Liver (tissue), 9 donors: ENCODE data around the gene HOXD1. TPM values are rescaled to one million over a fixed set of nuclear protein-coding genes. Genes with fewer than 3 reads are reported as not detected.

Experiments
- DNase-seq: peaks from one replicate; pipeline ENCODE4 v3.0.0-alpha.2; 2017; ENCODE audit warnings: low spot score
- H3K27ac ChIP-seq, 2 donors: one replicate each; pipeline ENCODE4 v1.7.0; 2013; ENCODE audit warnings: inconsistent platforms in 2 of 2, low read length in 2 of 2, control low read depth in 1 of 2, low read depth in 1 of 2, mild to moderate bottlenecking in 1 of 2
- H3K27me3 ChIP-seq, 4 donors: one replicate each; pipeline versions ENCODE4 v1.6.1 to v1.7.0; 2013; ENCODE audit warnings: low read length in 3 of 4, inconsistent platforms in 1 of 4, mild to moderate bottlenecking in 1 of 4, moderate library complexity in 1 of 4; ENCODE audit not compliant: control insufficient read depth in 4 of 4, insufficient read depth in 4 of 4
- H3K36me3 ChIP-seq, 4 donors: one replicate each; pipeline versions ENCODE4 v1.6.1 to v1.7.0; 2013; ENCODE audit warnings: low read length in 3 of 4, mild to moderate bottlenecking in 3 of 4, low read depth in 1 of 4, moderate library complexity in 1 of 4; ENCODE audit not compliant: control insufficient read depth in 4 of 4, insufficient read depth in 3 of 4
- H3K4me1 ChIP-seq, 4 donors: one replicate each; pipeline versions ENCODE4 v1.6.1 to v1.7.0; 2013; ENCODE audit warnings: low read length in 3 of 4, mild to moderate bottlenecking in 3 of 4, moderate library complexity in 1 of 4; ENCODE audit not compliant: control insufficient read depth in 4 of 4, insufficient read depth in 4 of 4
- H3K4me3 ChIP-seq, 3 donors: one replicate each; pipeline versions ENCODE4 v1.6.1 to v1.7.0; 2013; ENCODE audit warnings: low read length in 3 of 3, control low read depth in 1 of 3, low read depth in 1 of 3, mild to moderate bottlenecking in 1 of 3
- H3K9ac ChIP-seq, 2 donors: one replicate each; pipeline ENCODE4 v1.7.0; 2013; ENCODE audit warnings: low read length in 2 of 2, mild to moderate bottlenecking in 2 of 2, moderate library complexity in 2 of 2, control low read depth in 1 of 2, low read depth in 1 of 2
- H3K9me3 ChIP-seq, 4 donors: one replicate each; pipeline versions ENCODE4 v1.6.1 to v1.7.0; 2013; ENCODE audit warnings: low read length in 3 of 4; ENCODE audit not compliant: control insufficient read depth in 4 of 4
- ATF3 ChIP-seq: IDR thresholded peaks from 2 replicates; pipeline ENCODE4 v1.6.1; 2016; ENCODE audit warnings: antibody characterized with exemption
- EGR1 ChIP-seq, 2 donors: IDR thresholded peaks; 2 replicates each; pipeline ENCODE4 v1.6.1; 2016 to 2018; ENCODE audit warnings: antibody characterized with exemption in 2 of 2, low read depth in 2 of 2
- FOXA1 ChIP-seq: IDR thresholded peaks from 2 replicates; pipeline ENCODE4 v1.6.1; 2016; ENCODE audit warnings: antibody characterized with exemption
- FOXA2 ChIP-seq: IDR thresholded peaks from 2 replicates; pipeline ENCODE4 v1.6.1; 2016; ENCODE audit warnings: antibody characterized with exemption
- GABPA ChIP-seq, 2 donors: IDR thresholded peaks in 1 of 2; conservative IDR thresholded peaks in 1 of 2; 2 replicates each; pipeline ENCODE4 v1.6.1; 2016; ENCODE audit warnings: antibody characterized with exemption in 2 of 2, mild to moderate bottlenecking in 1 of 2, moderate library complexity in 1 of 2
- HNF4G ChIP-seq: IDR thresholded peaks from 2 replicates; pipeline ENCODE4 v1.6.1; 2016; ENCODE audit warnings: antibody characterized with exemption
- JUND ChIP-seq, 2 donors: IDR thresholded peaks; 2 replicates each; pipeline ENCODE4 v1.6.1; 2016; ENCODE audit warnings: antibody characterized with exemption in 2 of 2
- NR2F2 ChIP-seq: IDR thresholded peaks from 2 replicates; pipeline ENCODE4 v1.6.1; 2016; ENCODE audit warnings: antibody characterized with exemption
- RXRA ChIP-seq, 2 donors: IDR thresholded peaks; 2 replicates each; pipeline ENCODE4 v1.6.1; 2017 to 2018; ENCODE audit warnings: antibody characterized with exemption in 2 of 2, mild to moderate bottlenecking in 1 of 2
- SP1 ChIP-seq: IDR thresholded peaks from 2 replicates; pipeline ENCODE4 v1.6.1; 2018; ENCODE audit warnings: antibody characterized with exemption, mild to moderate bottlenecking
- YY1 ChIP-seq: IDR thresholded peaks from 2 replicates; pipeline ENCODE4 v1.6.1; 2016; ENCODE audit warnings: antibody characterized with exemption, mild to moderate bottlenecking
- WGBS: extraction: QIAGEN DNeasy Blood & Tissue Kit; methylation state at CpG from one replicate; pipeline ENCODE4 v1.1.7; 2013; 5-methylcytosine and 5-hydroxymethylcytosine counted together
- polyA plus RNA-seq, 2 donors: library from polyadenylated mRNA; stranded (reverse) in 1 of 2; unstranded in 1 of 2; fragments of 200-250 nt in 1 of 2; fragments of >200 nt in 1 of 2; fragmentation: Nextera tagmentation in 1 of 2; extraction: Ambion mirVana in 1 of 2; gene quantifications; one replicate each; pipeline versions ENCODE4 v1.2.1 to v1.2.3, GENCODE V29; 2013 to 2015
- total RNA-seq, 2 donors: library from RNA; depleted of rRNA; stranded (reverse); fragments of >200 nt; gene quantifications; one replicate each; pipeline ENCODE4 v1.2.3, GENCODE V29; 2014
- TF ChIP-seq, protein P1 (sequence below): IDR thresholded peaks from 2 replicates; pipeline ENCODE4 v1.6.1; 2016; ENCODE audit warnings: antibody characterized with exemption
- donor health status: healthy.
- donor health status: healthy.
- donor health status: healthy.
- donor health status: healthy.
- donor health status: healthy.

Gene HOXD1
- total and polyA plus RNA-seq, 4 donors, result not detected

- TF ChIP-seq, protein P1, sequence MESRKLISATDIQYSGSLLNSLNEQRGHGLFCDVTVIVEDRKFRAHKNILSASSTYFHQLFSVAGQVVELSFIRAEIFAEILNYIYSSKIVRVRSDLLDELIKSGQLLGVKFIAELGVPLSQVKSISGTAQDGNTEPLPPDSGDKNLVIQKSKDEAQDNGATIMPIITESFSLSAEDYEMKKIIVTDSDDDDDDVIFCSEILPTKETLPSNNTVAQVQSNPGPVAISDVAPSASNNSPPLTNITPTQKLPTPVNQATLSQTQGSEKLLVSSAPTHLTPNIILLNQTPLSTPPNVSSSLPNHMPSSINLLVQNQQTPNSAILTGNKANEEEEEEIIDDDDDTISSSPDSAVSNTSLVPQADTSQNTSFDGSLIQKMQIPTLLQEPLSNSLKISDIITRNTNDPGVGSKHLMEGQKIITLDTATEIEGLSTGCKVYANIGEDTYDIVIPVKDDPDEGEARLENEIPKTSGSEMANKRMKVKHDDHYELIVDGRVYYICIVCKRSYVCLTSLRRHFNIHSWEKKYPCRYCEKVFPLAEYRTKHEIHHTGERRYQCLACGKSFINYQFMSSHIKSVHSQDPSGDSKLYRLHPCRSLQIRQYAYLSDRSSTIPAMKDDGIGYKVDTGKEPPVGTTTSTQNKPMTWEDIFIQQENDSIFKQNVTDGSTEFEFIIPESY, result no peak
- TF ChIP-seq RXRA (IDR thresholded peaks at IDR 0.05), result no peak
- TF ChIP-seq FOXA1, result no peak
- TF ChIP-seq EGR1 (IDR thresholded peaks at IDR 0.05; ENCODE audit: low read depth in 2 of 2), result no peak
- TF ChIP-seq ATF3, result no peak
- TF ChIP-seq YY1, result no peak
- no peak for TF ChIP-seq GABPA (IDR thresholded peaks at IDR 0.05 in 1 of 2, conservative IDR thresholded peaks at IDR 0.05 in 1 of 2)
These were observed 23.7 kb upstream of the HOXD1 start (continued) for GRCh38 chr2:176164611-176165369.

GRCh38 chr2:176165370-176166050 is 23.0 kb upstream of the HOXD1 start:
- TF ChIP-seq NR2F2, result no peak
- no peak for TF ChIP-seq SP1
- no peak for DNase-seq
- H3K27ac ChIP-seq, result no peak overlapping the region
- no peak overlapping the region for H3K9ac ChIP-seq
- H3K4me1 ChIP-seq, result peaks cover 0 to 13% (median under 1%) of the 10 kb centered on the region in 4 donors
- 11% methylated on average over 26 of the region's 26 CpGs for WGBS
- H3K9me3 ChIP-seq, result peaks cover 0 to 7% (median 0%) of the 10 kb centered on the region in 4 donors
- peaks cover 8 to 35% (median 23%) of the 10 kb centered on the region in 4 donors for H3K27me3 ChIP-seq
- no peak overlapping the region for H3K4me3 ChIP-seq
- H3K36me3 ChIP-seq, result no peaks in the 10 kb centered on the region

GRCh38 chr2:176166272-176166671 is 22.2 kb upstream of the HOXD1 start:
- peaks cover 8 to 32% (median 22%) of the 10 kb centered on the region in 4 donors for H3K27me3 ChIP-seq
- H3K27ac ChIP-seq, result no peak overlapping the region
- TF ChIP-seq GABPA (IDR thresholded peaks at IDR 0.05 in 1 of 2, conservative IDR thresholded peaks at IDR 0.05 in 1 of 2) (no peak), HNF4G (no peak), EGR1 (IDR thresholded peaks at IDR 0.05; ENCODE audit: low read depth in 2 of 2) (no peak), JUND (IDR thresholded peaks at IDR 0.05) (no peak), FOXA2 (no peak), RXRA (IDR thresholded peaks at IDR 0.05) (no peak), FOXA1 (no peak)
- TF ChIP-seq, protein P1, result no peak
- no peak overlapping the region for H3K9ac ChIP-seq
- H3K4me1 ChIP-seq, result peaks cover 0 to 12% (median under 1%) of the 10 kb centered on the region in 4 donors
- DNase-seq, result no peak
- peaks cover 0 to 7% (median 0%) of the 10 kb centered on the region in 4 donors for H3K9me3 ChIP-seq
- no peaks in the 10 kb centered on the region for H3K36me3 ChIP-seq
- 23% methylated on average over 2 of the region's 2 CpGs for WGBS
- no peak overlapping the region for H3K4me3 ChIP-seq
